HEK293 (cell line): Measurements from ENCODE around the gene ATP2B3.

ENCODE experiments used
- CTCF ChIA-PET: fragments of 350-600 bp; formaldehyde crosslinking; extraction: SDS; loops from one replicate; lab custom pipeline; 2021; ENCODE audit warnings: antibody characterized with exemption; lab: Yijun Ruan, JAX
- POLR2A ChIA-PET: fragments of 300-600 bp; formaldehyde crosslinking; extraction: SDS; loops from one replicate; lab custom pipeline; 2020; ENCODE audit warnings: antibody characterized with exemption, inconsistent platforms; lab: Yijun Ruan, JAX
- H3K27ac ChIP-seq: fragments of 200-500 bp; sonication (Bioruptor generic); 2 replicates; pipeline ENCODE4 v1.5.1; 2014; ENCODE audit warnings: low read depth, low read length, control low read depth, inconsistent platforms; ENCODE audit errors: extremely low read depth
- H3K36me3 ChIP-seq, 2 experiments: fragments of 200-500 bp in 1 of 2; sonication (Bioruptor generic) in 1 of 2; 1 replicate in 1 of 2; 2 replicates in 1 of 2; pipeline ENCODE4 v1.5.1; 2014 to 2017; ENCODE audit warnings: inconsistent platforms in 2 of 2, low read length in 2 of 2; ENCODE audit not compliant: control insufficient read depth in 2 of 2, insufficient read depth in 1 of 2
- H3K4me1 ChIP-seq: fragments of 200-500 bp; sonication (Bioruptor generic); 2 replicates; pipeline ENCODE4 v1.5.1; 2014; ENCODE audit warnings: mild to moderate bottlenecking, low read length, inconsistent platforms; ENCODE audit not compliant: control insufficient read depth, insufficient read depth
- H3K4me3 ChIP-seq: 2 replicates; pipeline ENCODE4 v1.5.1; 2011; ENCODE audit warnings: low read depth, mild to moderate bottlenecking, control low read depth, low read length, moderate library complexity
- H3K9me3 ChIP-seq: fragments of 200-500 bp; sonication (Bioruptor generic); 2 replicates; pipeline ENCODE4 v1.5.1; 2014; ENCODE audit warnings: low read depth, low read length, inconsistent platforms; ENCODE audit not compliant: control insufficient read depth, insufficient read depth
- BCL11A ChIP-seq: fragments of 450-650 bp; formaldehyde crosslinking; IDR thresholded peaks from 2 replicates; pipeline ENCODE4 v1.5.1; 2016; ENCODE audit warnings: low read depth, missing biosample characterization, missing genetic modification characterization
- BCL11B ChIP-seq: fragments of 450-650 bp; formaldehyde crosslinking; IDR thresholded peaks from 2 replicates; pipeline ENCODE4 v1.5.1; 2016; ENCODE audit warnings: low read depth, missing biosample characterization, missing genetic modification characterization
- BCL6B ChIP-seq: fragments of 450-650 bp; formaldehyde crosslinking; IDR thresholded peaks from 2 replicates; pipeline ENCODE4 v1.5.1; 2017; ENCODE audit warnings: missing biosample characterization, missing genetic modification characterization
- GLIS2 ChIP-seq: fragments of 450-650 bp; formaldehyde crosslinking; IDR thresholded peaks from 2 replicates; pipeline ENCODE4 v1.5.1; 2016; ENCODE audit warnings: missing biosample characterization, missing genetic modification characterization
- IKZF3 ChIP-seq: fragments of 450-650 bp; IDR thresholded peaks from 2 replicates; pipeline ENCODE4 v1.5.0; 2018; ENCODE audit warnings: missing biosample characterization, mild to moderate bottlenecking, missing genetic modification characterization, moderate library complexity
- KLF1 ChIP-seq: fragments of 450-650 bp; formaldehyde crosslinking; IDR thresholded peaks from 2 replicates; pipeline ENCODE4 v1.5.1; 2016; ENCODE audit warnings: missing biosample characterization, missing genetic modification characterization
- PRDM10 ChIP-seq: fragments of 450-650 bp; formaldehyde crosslinking; IDR thresholded peaks from 2 replicates; pipeline ENCODE4 v1.5.1; 2016; ENCODE audit warnings: missing biosample characterization, missing genetic modification characterization
- ZBTB6 ChIP-seq: fragments of 450-650 bp; formaldehyde crosslinking; IDR thresholded peaks from 2 replicates; pipeline ENCODE4 v1.5.1; 2017; ENCODE audit warnings: missing biosample characterization, missing genetic modification characterization
- ZEB2 ChIP-seq: fragments of 450-650 bp; formaldehyde crosslinking; IDR thresholded peaks from 2 replicates; pipeline ENCODE4 v1.5.1; 2016; ENCODE audit warnings: missing biosample characterization, missing genetic modification characterization
- ZFP3 ChIP-seq: fragments of 450-650 bp; formaldehyde crosslinking; IDR thresholded peaks from 2 replicates; pipeline ENCODE4 v1.5.1; 2016; ENCODE audit warnings: low read depth, missing biosample characterization, missing genetic modification characterization
- ZNF112 ChIP-seq: fragments of 450-650 bp; formaldehyde crosslinking; IDR thresholded peaks from 2 replicates; pipeline ENCODE4 v1.5.0; 2017; ENCODE audit warnings: missing biosample characterization, missing genetic modification characterization
- ZNF114 ChIP-seq: fragments of 450-650 bp; formaldehyde crosslinking; IDR thresholded peaks from 2 replicates; pipeline ENCODE4 v1.5.0; 2017; ENCODE audit warnings: missing biosample characterization, missing genetic modification characterization
- ZNF138 ChIP-seq: fragments of 450-650 bp; formaldehyde crosslinking; IDR thresholded peaks from 2 replicates; pipeline ENCODE4 v1.5.1; 2016; ENCODE audit warnings: missing biosample characterization, missing genetic modification characterization, borderline replicate concordance
- ZNF175 ChIP-seq: fragments of 450-650 bp; formaldehyde crosslinking; IDR thresholded peaks from 2 replicates; pipeline ENCODE4 v1.5.1; 2016; ENCODE audit warnings: missing biosample characterization, missing genetic modification characterization
- ZNF19 ChIP-seq: fragments of 450-650 bp; formaldehyde crosslinking; IDR thresholded peaks from 2 replicates; pipeline ENCODE4; 2016; ENCODE audit warnings: missing biosample characterization, missing genetic modification characterization, low read depth
- ZNF214 ChIP-seq: fragments of 450-650 bp; formaldehyde crosslinking; IDR thresholded peaks from 2 replicates; pipeline ENCODE4 v1.5.1; 2017; ENCODE audit warnings: missing biosample characterization, mild to moderate bottlenecking, missing genetic modification characterization, borderline replicate concordance
- ZNF302 ChIP-seq: fragments of 450-650 bp; formaldehyde crosslinking; IDR thresholded peaks from 2 replicates; pipeline ENCODE4 v1.5.1; 2016; ENCODE audit warnings: missing biosample characterization, missing genetic modification characterization, low read depth
- ZNF311 ChIP-seq: fragments of 450-650 bp; formaldehyde crosslinking; IDR thresholded peaks from 2 replicates; pipeline ENCODE4 v1.5.1; 2017; ENCODE audit warnings: missing biosample characterization, missing genetic modification characterization, borderline replicate concordance
- ZNF391 ChIP-seq: fragments of 450-650 bp; formaldehyde crosslinking; IDR thresholded peaks from 2 replicates; pipeline ENCODE4 v1.5.1; 2016; ENCODE audit warnings: low read depth, missing biosample characterization, missing genetic modification characterization, borderline replicate concordance
- ZNF449 ChIP-seq: fragments of 450-650 bp; formaldehyde crosslinking; IDR thresholded peaks from 2 replicates; pipeline ENCODE4 v1.5.1; 2017; ENCODE audit warnings: missing biosample characterization, mild to moderate bottlenecking, missing genetic modification characterization, moderate library complexity
- ZNF473 ChIP-seq: fragments of 450-650 bp; formaldehyde crosslinking; IDR thresholded peaks from 2 replicates; pipeline ENCODE4 v1.5.1; 2017; ENCODE audit warnings: missing biosample characterization, missing genetic modification characterization
- ZNF555 ChIP-seq: fragments of 450-650 bp; formaldehyde crosslinking; conservative IDR thresholded peaks from 2 replicates; pipeline ENCODE4 v1.5.1; 2017; ENCODE audit warnings: missing biosample characterization, mild to moderate bottlenecking, missing genetic modification characterization, inconsistent platforms
- ZNF645 ChIP-seq: fragments of 450-650 bp; formaldehyde crosslinking; IDR thresholded peaks from 2 replicates; pipeline ENCODE4; 2016; ENCODE audit warnings: missing biosample characterization, missing genetic modification characterization
- ZNF701 ChIP-seq: fragments of 450-650 bp; formaldehyde crosslinking; IDR thresholded peaks from 2 replicates; pipeline ENCODE4 v1.5.1; 2016; ENCODE audit warnings: missing biosample characterization, missing genetic modification characterization

The ATP2B3 gene

GRCh38 chrX:153600921-153601320, 83.5 kb downstream of the ATP2B3 start (continued):
- TF ChIP-seq ZNF138: no peak
- TF ChIP-seq IKZF3: no peak

GRCh38 chrX:153601511-153602110, 84.2 kb downstream of the ATP2B3 start:
- Histone ChIP-seq H3K4me3 (no peak overlapping the region), H3K36me3 (peaks cover 0 to 3% of the 10 kb centered on the region in 2 experiments; a peak in 1 of 3 replicates), H3K4me1 (no peaks in the 10 kb centered on the region), H3K9me3 (no peaks in the 10 kb centered on the region), H3K27ac (no peak overlapping the region)
- POLR2A ChIA-PET: no interaction called here
- CTCF ChIA-PET: interaction anchor here (0.9 to 2.5 kb wide), 3 partner anchors 8 to 66 kb away, joined by 3 to 20 read pairs (median 5); no protein-coding TSS in a partner anchor
- TF ChIP-seq ZNF302 (no peak), ZNF473 (tag by site-specific recombination) (no peak), BCL11B (tag by site-specific recombination) (no peak), ZNF112 (no peak), PRDM10 (tag by site-specific recombination) (no peak), ZBTB6 (tag by site-specific recombination) (no peak), GLIS2 (no peak), ZEB2 (no peak), ZNF311 (tag by site-specific recombination) (no peak)

GRCh38 chrX:153602601-153603000, 85.2 kb downstream of the ATP2B3 start:
- Histone ChIP-seq H3K36me3 (no peaks in the 10 kb centered on the region), H3K4me3 (no peak overlapping the region), H3K4me1 (no peaks in the 10 kb centered on the region), H3K27ac (no peak overlapping the region), H3K9me3 (no peaks in the 10 kb centered on the region)
- no peak for TF ChIP-seq ZFP3 (tag by site-specific recombination)
- TF ChIP-seq ZNF449 (tag by site-specific recombination): no peak
- TF ChIP-seq GLIS2: no peak
- TF ChIP-seq ZNF114 (tag by site-specific recombination): no peak
- no peak for TF ChIP-seq ZNF19 (tag by site-specific recombination)
- TF ChIP-seq ZNF701: no peak
- TF ChIP-seq BCL11A (tag by site-specific recombination): no peak
- TF ChIP-seq ZNF391 (tag by site-specific recombination): no peak
- no peak for TF ChIP-seq ZNF311 (tag by site-specific recombination)
- no peak for TF ChIP-seq ZNF555 (tag by site-specific recombination)
- TF ChIP-seq ZNF175 (tag by site-specific recombination): no peak
- TF ChIP-seq ZNF645 (tag by site-specific recombination): no peak
- no peak for TF ChIP-seq BCL6B (tag by site-specific recombination)
- TF ChIP-seq ZNF214 (tag by site-specific recombination): no peak
- TF ChIP-seq KLF1 (tag by site-specific recombination): no peak
- ChIA-PET POLR2A (no interaction called here), CTCF (interaction anchor here (0.7 to 1.0 kb wide), 2 partner anchors 9 to 67 kb away, joined by 3 to 5 read pairs; no protein-coding TSS in a partner anchor)
